HEK293 (cell line): ENCODE measurements around the gene SDF2L1.

Experiments
- CTCF ChIP-seq: fragments of 450-650 bp; formaldehyde crosslinking; IDR thresholded peaks from 2 replicates; pipeline ENCODE4 v1.5.1; 2016; ENCODE audit warnings: missing biosample characterization, missing genetic modification characterization
- ZNF555 ChIP-seq: fragments of 450-650 bp; formaldehyde crosslinking; conservative IDR thresholded peaks from 2 replicates; pipeline ENCODE4 v1.5.1; 2017; ENCODE audit warnings: missing biosample characterization, mild to moderate bottlenecking, missing genetic modification characterization, inconsistent platforms
- ZNF624 ChIP-seq: fragments of 450-650 bp; formaldehyde crosslinking; IDR thresholded peaks from 2 replicates; pipeline ENCODE4 v1.5.1; 2017; ENCODE audit warnings: missing biosample characterization, missing genetic modification characterization

- TF ChIP-seq CTCF (no peak), ZNF624 (tag by site-specific recombination) (no peak), ZNF555 (tag by site-specific recombination) (no peak)
These were observed 17.9 kb downstream of the SDF2L1 start for GRCh38 chr22:21659864-21660525.
